ENCODE data around the gene MLXIP.

- TF ChIP-seq MAFK (IDR thresholded peaks at IDR 0.05; ENCODE audit: low read length) (no peak), ZNF589 (CRISPR knock-in tag; IDR thresholded peaks at IDR 0.05; ENCODE audit: low read depth) (no peak), ZHX1 (conservative IDR thresholded peaks at IDR 0.05; ENCODE audit: low read length) (no peak), POLR2AphosphoS5 (IDR thresholded peaks at IDR 0.05; ENCODE audit: control insufficient read depth, insufficient read depth, low read depth, low read length) (no peak), ZNF76 (CRISPR knock-in tag; IDR thresholded peaks at IDR 0.05; ENCODE audit: borderline replicate concordance) (no peak), ZNF274 (IDR thresholded peaks at IDR 0.05; ENCODE audit: borderline replicate concordance, low read depth, low read length) (no peak), TAF1 (IDR thresholded peaks at IDR 0.05; ENCODE audit: control insufficient read depth, extremely low read depth, insufficient read depth, low read length, severe bottlenecking) (no peak), BRCA1 (IDR thresholded peaks at IDR 0.05) (no peak), BRCA1 (CRISPR knock-in tag; IDR thresholded peaks at IDR 0.05) (no peak), KDM5B (IDR thresholded peaks at IDR 0.05; ENCODE audit: insufficient replicate concordance, low read depth, low read length) (no peak), PYGO2 (tag; IDR thresholded peaks at IDR 0.05) (no peak)
- TF ChIP-seq, protein P1, sequence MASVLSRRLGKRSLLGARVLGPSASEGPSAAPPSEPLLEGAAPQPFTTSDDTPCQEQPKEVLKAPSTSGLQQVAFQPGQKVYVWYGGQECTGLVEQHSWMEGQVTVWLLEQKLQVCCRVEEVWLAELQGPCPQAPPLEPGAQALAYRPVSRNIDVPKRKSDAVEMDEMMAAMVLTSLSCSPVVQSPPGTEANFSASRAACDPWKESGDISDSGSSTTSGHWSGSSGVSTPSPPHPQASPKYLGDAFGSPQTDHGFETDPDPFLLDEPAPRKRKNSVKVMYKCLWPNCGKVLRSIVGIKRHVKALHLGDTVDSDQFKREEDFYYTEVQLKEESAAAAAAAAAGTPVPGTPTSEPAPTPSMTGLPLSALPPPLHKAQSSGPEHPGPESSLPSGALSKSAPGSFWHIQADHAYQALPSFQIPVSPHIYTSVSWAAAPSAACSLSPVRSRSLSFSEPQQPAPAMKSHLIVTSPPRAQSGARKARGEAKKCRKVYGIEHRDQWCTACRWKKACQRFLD (CRISPR knock-in tag; IDR thresholded peaks at IDR 0.05): no peak
These were observed 93.8 kb downstream of the MLXIP start for GRCh38 chr12:122172262-122172939.

All from K562 (cell line).